IPS DF 19.7 (cell line): ENCODE measurements around the gene GSTM4.
"Not testable (repeated sequence)": the region's sequence is repeated elsewhere in the genome, so short reads cannot be mapped to it uniquely, and the experiment has no call there.

Source experiments
- DNase-seq: peaks from one replicate; pipeline ENCODE4 v3.0.0-alpha.2; 2013; ENCODE audit warnings: low read depth, low spot score

The GSTM4 gene

GRCh38 chr1:109637446-109637845 lies 18.5 kb upstream of the GSTM4 start:
- DNase-seq, result no peak

- no peak for DNase-seq
Measured at GRCh38 chr1:109639063-109639840, 16.6 kb upstream of the GSTM4 start.

GRCh38 chr1:109639841-109640184 lies 16.1 kb upstream of the GSTM4 start:
- no peak for DNase-seq

GRCh38 chr1:109640285-109640865 lies 15.5 kb upstream of the GSTM4 start:
- DNase-seq, result no peak

- no peak for DNase-seq
Measured at GRCh38 chr1:109641078-109641740, 14.7 kb upstream of the GSTM4 start.

- no peak for DNase-seq
Measured at GRCh38 chr1:109641861-109642260, 14.0 kb upstream of the GSTM4 start.

GRCh38 chr1:109642626-109643025 lies 13.3 kb upstream of the GSTM4 start:
- no peak for DNase-seq

GRCh38 chr1:109643385-109644230 lies 12.3 kb upstream of the GSTM4 start:
- DNase-seq, result no peak

GRCh38 chr1:109644670-109645069 lies 11.2 kb upstream of the GSTM4 start:
- DNase-seq, result no peak

- DNase-seq, result no peak
Measured at GRCh38 chr1:109649491-109649914, 6.4 kb upstream of the GSTM4 start.

- DNase-seq, result no peak
Measured at GRCh38 chr1:109650609-109651008, 5.3 kb upstream of the GSTM4 start.

- DNase-seq, result no peak
Measured at GRCh38 chr1:109652402-109652801, 3.5 kb upstream of the GSTM4 start.

GRCh38 chr1:109653306-109653705 lies 2.6 kb upstream of the GSTM4 start:
- no peak for DNase-seq

- no peak for DNase-seq
Measured at GRCh38 chr1:109654519-109654918, 1.4 kb upstream of the GSTM4 start.

GRCh38 chr1:109657395-109657794 lies 1.5 kb downstream of the GSTM4 start:
- no peak for DNase-seq

- DNase-seq, result no peak
Measured at GRCh38 chr1:109657970-109658369, 2.1 kb downstream of the GSTM4 start.

- DNase-seq, result no peak
Measured at GRCh38 chr1:109658533-109659042, 2.7 kb downstream of the GSTM4 start.

- no peak for DNase-seq
Measured at GRCh38 chr1:109659145-109659544, 3.2 kb downstream of the GSTM4 start.

- no peak for DNase-seq
Measured at GRCh38 chr1:109659997-109660690, 4.2 kb downstream of the GSTM4 start.

- not testable (repeated sequence) for DNase-seq
Measured at GRCh38 chr1:109660691-109661026, 4.8 kb downstream of the GSTM4 start.

GRCh38 chr1:109661391-109661790 lies 5.5 kb downstream of the GSTM4 start:
- no peak for DNase-seq
